ENCODE data around the gene C1orf21.
"Not testable (repeated sequence)": the region's sequence is repeated elsewhere in the genome, so short reads cannot be mapped to it uniquely, and the experiment has no call there.

Gene C1orf21

DNA sequence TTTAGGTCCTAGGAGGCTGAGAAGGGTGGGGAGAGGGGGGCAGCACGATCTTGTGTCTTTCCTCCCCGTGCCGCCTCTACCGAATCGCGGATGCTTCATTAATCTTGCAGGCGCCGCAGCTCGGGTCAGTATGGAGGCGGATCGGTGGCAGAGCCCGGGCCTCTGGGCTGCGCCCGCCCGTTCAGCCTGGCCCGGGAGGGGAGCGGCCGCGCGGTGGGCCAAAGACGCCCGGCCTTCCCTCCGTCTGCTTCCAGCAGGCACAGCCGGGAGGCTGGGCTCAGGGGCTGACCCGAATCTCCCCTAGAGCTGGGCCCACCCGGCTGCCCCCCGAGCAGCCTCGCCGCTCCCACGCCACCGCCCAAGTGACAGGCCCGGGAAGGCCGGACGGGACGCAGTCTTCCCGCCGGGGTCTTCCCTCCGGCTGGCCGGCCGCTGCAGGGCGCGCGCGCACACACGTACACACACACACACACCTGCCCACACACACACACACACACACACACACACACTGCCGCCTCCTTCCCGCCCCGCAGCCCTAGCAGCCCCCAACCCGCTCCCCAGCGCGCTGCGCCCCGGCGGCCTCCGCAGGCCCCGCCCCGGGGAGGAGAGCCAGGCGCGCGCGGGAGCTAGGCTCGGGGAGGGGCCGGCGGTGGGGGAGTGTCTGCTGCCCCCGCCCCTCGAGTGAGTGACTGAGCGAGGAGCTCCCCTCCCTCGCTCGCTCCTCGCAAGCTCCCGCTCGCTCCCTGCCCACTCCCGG, at the start of gene C1orf21:
Gene C1orf21 (plus strand): TSS at position 718 of the 757 bp plus-strand sequence. CDS start 90,481 bp downstream, outside the sequence.
- no peaks in the 10 kb centered on the region for H3K9me3 Mint-ChIP-seq

GRCh38 chr1:184337865-184338264, 49.0 kb upstream of the C1orf21 start:
- CTCF ChIA-PET, H3K27ac Mint-ChIP-seq, H3K27me3 Mint-ChIP-seq, H3K4me1 Mint-ChIP-seq, H3K36me3 Mint-ChIP-seq, H3K4me3 Mint-ChIP-seq, DNase-seq, H3K9me3 Mint-ChIP-seq: not testable (repeated sequence)

More for the DNA sequence above, at the start of gene C1orf21:
- Mint-ChIP-seq H3K27me3 (peaks cover 82% of the 10 kb centered on the region), H3K4me1 (peaks cover 18% of the 10 kb centered on the region), H3K36me3 (peaks cover 3% of the 10 kb centered on the region), H3K4me3 (peak within 1 kb of the TSS; percentile 69), H3K27ac (no peak within 1 kb of the TSS)
- DNase-seq: peak; percentile 84
- CTCF ChIA-PET: no interaction called here

- CTCF ChIA-PET: no interaction called here
- no peak for DNase-seq
- Mint-ChIP-seq H3K9me3 (no peaks in the 10 kb centered on the region), H3K36me3 (no peaks in the 10 kb centered on the region), H3K27me3 (no peaks in the 10 kb centered on the region), H3K4me1 (no peaks in the 10 kb centered on the region), H3K27ac (no peak overlapping the region), H3K4me3 (no peak overlapping the region)
Measured at GRCh38 chr1:184340984-184341383, 45.8 kb upstream of the C1orf21 start.

DNA sequence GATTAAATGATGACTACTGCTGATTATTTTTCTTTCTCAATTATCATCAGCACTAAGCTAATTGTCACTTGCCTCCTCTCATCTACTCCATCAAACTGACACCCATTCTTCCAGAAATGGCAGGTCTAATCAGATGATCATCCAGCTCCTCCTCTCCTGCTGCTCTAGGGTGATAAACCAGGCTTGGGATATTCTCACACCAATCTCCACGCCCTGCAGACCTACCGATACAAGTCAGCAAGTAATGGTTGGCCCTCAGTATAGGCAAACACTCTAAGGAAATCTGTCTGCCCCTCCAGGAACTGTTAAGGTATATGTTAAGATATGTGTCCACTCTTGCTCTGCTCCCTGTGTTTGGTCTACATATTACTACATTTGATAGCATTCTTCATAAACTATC, 36.3 kb upstream of the C1orf21 start:
- no peak for DNase-seq
- Mint-ChIP-seq H3K4me3 (no peak overlapping the region), H3K4me1 (no peaks in the 10 kb centered on the region), H3K27me3 (peaks cover 12% of the 10 kb centered on the region), H3K36me3 (no peaks in the 10 kb centered on the region), H3K27ac (no peak overlapping the region), H3K9me3 (no peaks in the 10 kb centered on the region)
- CTCF ChIA-PET: interaction anchor here (0.6 kb wide), 1 partner anchor 941 kb away, joined by 3 read pairs; no protein-coding TSS in a partner anchor

DNA sequence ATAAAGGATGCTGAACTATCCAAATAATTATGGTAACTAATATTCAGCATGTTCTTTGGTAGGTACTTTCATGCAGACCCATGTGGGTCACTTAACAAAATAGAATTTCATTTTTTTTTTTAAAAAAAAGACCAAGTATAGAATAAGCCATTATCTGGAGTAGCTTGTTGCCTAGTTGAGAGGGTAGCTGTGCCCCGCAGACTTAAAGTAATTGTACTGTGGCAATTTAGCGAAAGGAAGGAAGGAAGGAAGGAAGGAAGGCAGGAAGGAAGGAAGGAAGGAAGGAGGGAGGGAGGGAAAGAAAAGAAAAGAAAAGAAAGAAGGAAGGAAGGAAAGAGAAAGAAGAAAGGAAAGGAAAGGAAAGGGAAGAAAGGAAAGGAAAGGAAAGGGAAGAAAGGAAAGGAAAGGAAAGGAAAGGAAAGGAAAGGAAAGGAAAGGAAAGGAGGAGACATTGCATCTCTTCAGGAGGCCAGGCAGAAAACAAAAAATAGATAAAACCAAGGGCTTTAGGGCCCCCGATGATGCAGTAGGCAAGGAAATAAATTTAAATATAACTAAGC, 35.3 kb upstream of the C1orf21 start:
- no peaks in the 10 kb centered on the region for H3K4me1 Mint-ChIP-seq
- no peak overlapping the region for H3K4me3 Mint-ChIP-seq
- no peaks in the 10 kb centered on the region for H3K9me3 Mint-ChIP-seq
- DNase-seq: no peak
- H3K27ac Mint-ChIP-seq: no peak overlapping the region
- H3K27me3 Mint-ChIP-seq: peaks cover 15% of the 10 kb centered on the region
- no peaks in the 10 kb centered on the region for H3K36me3 Mint-ChIP-seq
- CTCF ChIA-PET: no interaction called here

GRCh38 chr1:184352776-184353175, 34.1 kb upstream of the C1orf21 start:
- Mint-ChIP-seq H3K27me3 (peaks cover 16% of the 10 kb centered on the region), H3K9me3 (no peaks in the 10 kb centered on the region), H3K36me3 (no peaks in the 10 kb centered on the region), H3K4me3 (no peak overlapping the region), H3K27ac (no peak overlapping the region), H3K4me1 (no peaks in the 10 kb centered on the region)
- no peak for DNase-seq
- CTCF ChIA-PET: no interaction called here

- Mint-ChIP-seq H3K4me1 (no peaks in the 10 kb centered on the region), H3K9me3 (no peaks in the 10 kb centered on the region), H3K27me3 (peaks cover 16% of the 10 kb centered on the region), H3K36me3 (no peaks in the 10 kb centered on the region), H3K27ac (no peak overlapping the region), H3K4me3 (no peak overlapping the region)
- DNase-seq: no peak
- CTCF ChIA-PET: no interaction called here
Measured at GRCh38 chr1:184354719-184355118, 32.1 kb upstream of the C1orf21 start.

- CTCF ChIA-PET: no interaction called here
- Mint-ChIP-seq H3K36me3 (no peaks in the 10 kb centered on the region), H3K27ac (no peak overlapping the region), H3K4me1 (no peaks in the 10 kb centered on the region), H3K27me3 (peaks cover 21% of the 10 kb centered on the region), H3K9me3 (no peaks in the 10 kb centered on the region), H3K4me3 (no peak overlapping the region)
- no peak for DNase-seq
Measured at GRCh38 chr1:184356891-184357290, 29.9 kb upstream of the C1orf21 start.

- Mint-ChIP-seq H3K27me3 (peaks cover 23% of the 10 kb centered on the region), H3K36me3 (no peaks in the 10 kb centered on the region), H3K4me1 (no peaks in the 10 kb centered on the region), H3K27ac (no peak overlapping the region), H3K4me3 (no peak overlapping the region), H3K9me3 (no peaks in the 10 kb centered on the region)
- DNase-seq: no peak
- CTCF ChIA-PET: no interaction called here
Measured at GRCh38 chr1:184358256-184358655, 28.6 kb upstream of the C1orf21 start.

DNA sequence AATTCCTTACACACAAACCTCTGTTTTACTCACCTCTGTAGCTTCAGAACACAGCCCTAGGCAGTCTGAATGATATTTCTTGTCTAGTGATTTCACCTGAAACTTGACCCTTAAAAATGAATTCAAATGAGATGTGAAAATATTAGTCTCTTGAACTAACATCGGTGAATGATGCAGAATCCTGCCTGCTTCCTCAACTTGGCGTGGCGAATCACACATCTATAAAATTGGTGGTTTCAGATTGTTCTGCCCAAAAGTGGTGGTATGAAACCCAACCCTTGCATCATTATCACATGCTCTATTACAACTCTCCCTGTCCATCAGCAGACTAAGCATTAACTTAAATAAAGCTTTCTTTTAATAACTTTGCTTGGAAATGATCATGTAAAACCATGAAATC, 26.9 kb upstream of the C1orf21 start:
- CTCF ChIA-PET: no interaction called here
- no peak overlapping the region for H3K27ac Mint-ChIP-seq
- H3K9me3 Mint-ChIP-seq: no peaks in the 10 kb centered on the region
- no peaks in the 10 kb centered on the region for H3K4me1 Mint-ChIP-seq
- no peak overlapping the region for H3K4me3 Mint-ChIP-seq
- peaks cover 15% of the 10 kb centered on the region for H3K27me3 Mint-ChIP-seq
- no peaks in the 10 kb centered on the region for H3K36me3 Mint-ChIP-seq
- no peak for DNase-seq

DNA sequence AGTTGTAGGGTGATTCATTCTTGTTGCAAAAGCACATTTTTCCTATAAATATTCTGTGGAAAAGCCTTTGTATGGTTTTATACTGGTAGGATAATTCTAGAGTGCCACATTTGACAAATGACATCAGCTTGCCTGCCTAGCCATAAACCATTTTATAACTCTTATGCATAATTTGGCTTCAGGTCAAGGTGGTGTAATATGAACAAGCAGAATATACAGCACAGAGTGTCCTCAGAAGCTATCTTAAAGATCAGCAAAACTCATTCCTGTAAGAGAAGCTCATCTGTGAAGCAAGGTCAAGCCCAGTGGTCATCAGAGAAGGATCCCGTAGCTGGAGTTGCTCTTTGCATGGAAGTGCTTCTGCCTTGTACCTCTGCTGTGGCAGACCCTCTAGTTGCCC, 24.0 kb upstream of the C1orf21 start:
- no peak for DNase-seq
- Mint-ChIP-seq H3K9me3 (no peaks in the 10 kb centered on the region), H3K27me3 (peaks cover 12% of the 10 kb centered on the region), H3K4me3 (no peak overlapping the region), H3K36me3 (no peaks in the 10 kb centered on the region), H3K27ac (no peak overlapping the region), H3K4me1 (no peaks in the 10 kb centered on the region)
- CTCF ChIA-PET: no interaction called here

DNA sequence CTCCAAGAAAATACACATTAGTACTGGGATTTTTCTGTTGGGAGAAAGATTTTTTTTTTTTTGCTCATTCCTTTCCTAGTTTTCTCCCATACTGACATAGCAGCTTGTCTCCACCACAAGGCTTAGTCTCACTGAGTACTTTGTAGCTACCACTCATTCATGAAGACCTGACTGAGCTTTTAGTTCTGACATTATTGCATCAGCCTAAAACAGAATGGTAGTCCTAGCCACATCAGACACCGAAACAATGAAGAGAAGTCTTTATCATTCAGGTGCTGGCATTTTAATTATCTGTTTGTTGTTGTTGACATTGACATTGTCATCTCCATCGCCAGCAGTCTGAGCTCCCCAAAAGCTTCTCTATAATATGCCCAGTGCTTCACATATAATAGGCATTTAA, 21.1 kb upstream of the C1orf21 start:
- CTCF ChIA-PET: no interaction called here
- H3K4me1 Mint-ChIP-seq: no peaks in the 10 kb centered on the region
- H3K4me3 Mint-ChIP-seq: no peak overlapping the region
- peaks cover 15% of the 10 kb centered on the region for H3K27me3 Mint-ChIP-seq
- H3K36me3 Mint-ChIP-seq: no peaks in the 10 kb centered on the region
- no peak overlapping the region for H3K27ac Mint-ChIP-seq
- no peak for DNase-seq
- H3K9me3 Mint-ChIP-seq: no peaks in the 10 kb centered on the region

DNA sequence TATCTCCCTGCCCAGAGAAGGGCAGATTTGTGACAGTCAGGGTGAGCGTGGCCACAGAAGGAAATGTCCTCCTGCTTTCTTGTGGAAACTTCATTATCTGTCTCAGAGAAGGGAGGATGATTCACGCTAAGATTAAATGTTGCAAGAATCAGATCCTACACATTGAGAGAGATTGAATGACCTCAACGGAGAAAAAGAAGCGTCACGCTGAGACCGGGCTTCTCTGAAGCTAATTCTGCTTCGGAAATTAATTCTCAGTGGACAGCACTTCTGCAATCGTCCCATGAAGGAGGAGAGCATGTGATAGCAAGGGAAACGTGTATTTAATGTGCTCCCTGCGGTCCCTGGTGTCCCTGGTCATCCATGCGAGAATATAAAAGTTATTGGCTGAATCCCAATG, 19.8 kb upstream of the C1orf21 start:
- no peak for DNase-seq
- Mint-ChIP-seq H3K36me3 (no peaks in the 10 kb centered on the region), H3K4me1 (no peaks in the 10 kb centered on the region), H3K27me3 (peaks cover 4% of the 10 kb centered on the region), H3K27ac (no peak overlapping the region), H3K4me3 (no peak overlapping the region), H3K9me3 (no peaks in the 10 kb centered on the region)
- CTCF ChIA-PET: no interaction called here

- H3K4me1 Mint-ChIP-seq: no peaks in the 10 kb centered on the region
Measured at GRCh38 chr1:184367427-184368038, 19.3 kb upstream of the C1orf21 start.

GRCh38 chr1:184368354-184368753, 18.5 kb upstream of the C1orf21 start:
- CTCF ChIA-PET: no interaction called here
- Mint-ChIP-seq H3K27me3 (peaks cover 11% of the 10 kb centered on the region), H3K36me3 (no peaks in the 10 kb centered on the region), H3K27ac (no peak overlapping the region), H3K4me3 (no peak overlapping the region), H3K9me3 (no peaks in the 10 kb centered on the region), H3K4me1 (no peaks in the 10 kb centered on the region)
- no peak for DNase-seq

More at GRCh38 chr1:184367427-184368038, 19.3 kb upstream of the C1orf21 start:
- Mint-ChIP-seq H3K9me3 (no peaks in the 10 kb centered on the region), H3K27ac (no peak overlapping the region), H3K27me3 (peaks cover 4% of the 10 kb centered on the region), H3K4me3 (no peak overlapping the region), H3K36me3 (no peaks in the 10 kb centered on the region)
- no peak for DNase-seq
- CTCF ChIA-PET: no interaction called here
